ENCODE data around the gene TEX48.

Gene TEX48

DNA sequence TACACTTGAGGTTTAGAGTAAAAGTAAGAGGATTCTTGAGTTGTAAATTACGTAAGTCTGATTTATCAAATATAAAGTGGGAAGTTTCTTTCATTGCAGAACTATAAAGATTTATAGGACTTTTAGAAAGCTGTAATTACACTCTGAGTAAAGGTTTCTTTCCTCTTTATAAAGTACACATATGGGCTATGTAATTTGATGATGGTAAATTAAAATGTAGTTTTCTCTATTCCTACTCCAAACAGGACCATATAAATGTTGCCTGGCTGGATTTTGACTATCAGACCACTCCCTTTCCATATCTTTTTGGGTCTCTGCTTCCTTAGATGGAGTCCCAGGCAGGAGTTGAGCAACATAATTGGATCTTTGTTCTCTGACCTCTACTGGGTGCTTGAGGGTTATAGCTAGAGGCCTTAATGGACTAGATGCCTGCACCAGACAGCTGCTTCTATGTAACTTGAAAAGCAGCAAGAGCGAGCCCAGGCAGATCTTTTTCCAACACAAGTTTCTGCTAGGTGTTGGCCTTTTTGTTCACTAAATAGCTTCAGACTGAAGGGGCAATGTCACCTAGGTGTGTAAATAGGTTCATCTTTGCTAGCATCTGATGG is 11.4 kb upstream of the TEX48 start:
- DNase-seq (ENCODE audit: low read depth), result no peak

DNA sequence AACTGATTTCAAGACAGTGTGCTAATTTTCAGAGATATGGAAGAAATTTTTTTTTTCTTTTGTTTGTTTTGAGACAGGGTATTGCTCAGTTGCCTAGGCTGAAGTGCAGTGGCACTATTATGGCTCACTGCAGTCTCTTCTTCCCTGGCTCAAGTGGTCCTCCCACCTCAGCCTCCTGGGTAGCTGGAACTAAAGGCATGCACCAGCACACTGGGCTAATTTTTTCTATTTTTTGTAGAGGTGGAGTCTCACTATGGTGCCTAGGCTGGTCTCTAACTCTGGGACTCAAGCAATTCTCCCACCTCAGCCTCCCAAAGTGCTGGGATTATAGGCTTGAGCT is 9.9 kb upstream of the TEX48 start:
- no peak for DNase-seq (ENCODE audit: low read depth)

DNA sequence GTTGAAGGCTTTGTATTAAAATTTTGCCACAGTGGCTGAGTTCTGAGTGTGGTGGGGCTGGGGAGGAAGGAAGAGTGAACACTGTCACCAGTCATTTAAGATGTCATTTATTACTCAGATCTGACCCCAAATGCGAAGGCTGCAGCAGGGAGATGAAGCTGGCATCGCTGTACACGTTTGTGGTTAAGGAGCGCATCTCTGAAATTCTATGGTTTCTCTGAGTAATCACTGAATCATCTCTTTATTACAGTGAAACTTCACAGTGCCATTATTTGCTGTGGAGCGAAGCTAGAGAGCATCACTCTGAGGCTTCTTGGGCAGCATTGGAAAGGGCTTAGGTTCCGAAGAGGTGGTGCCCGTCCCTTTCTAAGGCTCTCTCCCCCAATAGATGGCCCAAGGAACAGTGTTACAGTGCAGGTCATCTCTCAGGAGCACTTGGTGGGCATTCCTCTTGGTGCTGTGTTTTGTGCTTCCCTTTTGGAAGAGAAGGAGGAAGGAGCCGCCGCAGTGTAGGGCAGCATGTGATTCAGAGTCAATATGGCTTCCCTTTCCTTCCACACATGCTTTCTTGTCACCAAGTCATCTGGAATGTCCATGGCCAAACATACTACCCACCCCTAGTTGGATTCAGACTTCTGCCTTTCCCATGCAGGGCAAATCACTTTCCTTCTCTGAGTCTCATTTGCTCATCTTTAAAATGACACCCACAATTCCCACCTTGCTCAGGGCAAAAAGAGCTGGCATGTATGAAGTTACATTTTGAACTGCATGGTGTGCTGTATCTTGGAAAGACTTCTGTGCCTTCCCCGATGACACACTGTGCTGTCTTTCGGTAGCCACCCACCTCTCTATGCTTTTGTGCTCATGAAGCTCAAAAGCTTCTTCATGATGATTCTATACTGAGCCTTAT is 9.3 kb upstream of the TEX48 start:
- peak; percentile 84 for DNase-seq (ENCODE audit: low read depth)

DNA sequence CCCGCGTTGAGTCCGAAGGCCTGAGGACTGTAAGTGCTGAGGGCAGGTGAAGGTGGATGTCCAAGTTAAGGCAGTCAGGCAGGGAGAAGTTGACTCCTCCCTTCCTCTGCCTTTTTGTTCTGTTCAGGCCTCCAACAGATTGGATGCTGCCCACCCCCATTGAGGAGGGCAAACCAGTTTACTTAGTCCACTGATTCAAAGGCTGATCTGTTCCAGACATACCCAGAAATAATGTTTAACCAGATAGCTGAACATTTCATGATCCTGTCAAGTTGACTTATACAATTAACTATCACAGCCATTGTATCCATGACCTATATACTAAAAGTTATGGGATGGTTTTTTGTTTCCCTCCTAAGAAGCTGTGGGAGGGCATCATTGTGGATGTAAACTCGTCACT is 8.3 kb upstream of the TEX48 start:
- no peak for DNase-seq (ENCODE audit: low read depth)

DNA sequence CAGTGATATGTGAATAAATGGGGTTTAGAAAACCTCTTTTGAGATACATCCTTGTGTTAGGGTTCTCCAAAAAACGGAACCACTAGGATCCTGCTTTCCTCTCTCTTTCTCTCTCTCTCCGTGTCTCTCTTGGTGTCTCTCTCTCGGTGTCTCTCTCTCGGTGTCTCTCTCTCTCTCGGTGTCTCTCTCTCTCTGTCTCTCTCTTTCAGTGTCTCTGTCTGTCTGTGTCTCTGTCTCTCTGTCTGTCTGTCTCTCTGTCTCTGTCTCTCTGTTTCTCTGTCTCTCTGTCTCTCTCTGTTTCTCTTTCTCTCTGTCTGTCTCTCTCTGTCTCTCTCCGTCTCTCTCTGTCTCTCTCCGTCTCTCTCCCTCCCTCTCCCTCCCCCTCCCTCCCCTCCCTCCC is 7.8 kb upstream of the TEX48 start:
- no peak for DNase-seq (ENCODE audit: low read depth)

GRCh38 chr9:114688909-114689610 is 7.1 kb upstream of the TEX48 start:
- DNase-seq (ENCODE audit: low read depth), result no peak

DNA sequence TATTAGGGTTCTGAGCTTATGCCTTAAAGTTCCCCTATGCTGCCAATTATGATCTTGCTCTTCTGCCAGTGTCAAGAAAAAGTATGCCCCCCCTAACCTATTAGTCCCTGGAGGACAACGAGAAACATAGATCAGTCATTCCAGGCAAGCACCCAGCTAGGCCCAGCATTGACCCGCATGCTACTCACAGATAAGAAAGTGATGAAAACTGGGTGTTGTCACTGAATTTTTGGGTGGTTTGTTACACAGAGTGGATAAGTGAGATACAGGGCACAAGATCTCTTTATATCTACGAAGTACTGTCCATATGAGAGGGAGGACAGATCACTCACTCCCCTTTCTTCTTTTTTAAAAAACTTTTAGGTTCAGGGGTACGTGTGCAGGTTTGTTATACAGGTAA is 6.4 kb upstream of the TEX48 start:
- no peak for DNase-seq (ENCODE audit: low read depth)

GRCh38 chr9:114687034-114687433 is 5.0 kb upstream of the TEX48 start:
- peak; percentile 69 for DNase-seq (ENCODE audit: low read depth)

DNA sequence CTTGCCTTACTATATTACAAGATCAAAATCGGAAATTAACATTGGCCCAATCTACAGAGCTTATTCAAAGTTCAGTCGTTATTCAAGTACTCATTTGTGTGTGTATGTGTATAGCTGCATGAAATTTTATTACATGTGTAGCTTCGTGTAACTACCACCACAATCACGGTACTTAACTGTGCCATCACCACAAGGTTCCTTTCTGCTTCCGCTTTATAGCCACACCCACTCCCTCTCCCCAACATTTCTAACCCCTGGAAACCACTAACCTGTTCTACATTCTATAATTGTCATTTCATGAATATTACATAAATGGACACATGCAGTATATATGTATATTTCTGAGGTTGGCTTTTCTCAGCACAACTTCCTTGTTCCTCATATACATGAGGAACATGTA is 4.0 kb upstream of the TEX48 start:
- DNase-seq (ENCODE audit: low read depth), result no peak

- DNase-seq (ENCODE audit: low read depth), result no peak
Measured at GRCh38 chr9:114684036-114684435, 2.0 kb upstream of the TEX48 start.

DNA sequence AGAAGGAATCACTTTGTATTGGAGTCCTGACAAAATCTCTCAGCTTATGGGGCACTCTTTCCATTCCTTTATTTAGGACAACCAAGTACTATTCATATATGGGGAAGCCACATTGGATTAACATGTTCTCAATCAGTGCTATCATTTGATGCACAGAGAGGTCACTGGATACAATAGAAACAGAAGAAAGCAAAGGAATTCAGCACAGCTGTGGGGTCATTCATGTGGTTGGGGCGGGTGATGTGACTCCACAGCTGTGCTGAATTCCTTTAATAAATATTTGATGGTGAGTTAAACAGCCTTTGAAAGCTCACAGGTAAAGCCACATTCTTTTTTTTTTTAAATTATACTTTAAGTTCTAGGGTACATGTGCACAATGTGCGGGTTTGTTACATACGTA is 854 bp upstream of the TEX48 start:
- DNase-seq (ENCODE audit: low read depth), result no peak

DNA sequence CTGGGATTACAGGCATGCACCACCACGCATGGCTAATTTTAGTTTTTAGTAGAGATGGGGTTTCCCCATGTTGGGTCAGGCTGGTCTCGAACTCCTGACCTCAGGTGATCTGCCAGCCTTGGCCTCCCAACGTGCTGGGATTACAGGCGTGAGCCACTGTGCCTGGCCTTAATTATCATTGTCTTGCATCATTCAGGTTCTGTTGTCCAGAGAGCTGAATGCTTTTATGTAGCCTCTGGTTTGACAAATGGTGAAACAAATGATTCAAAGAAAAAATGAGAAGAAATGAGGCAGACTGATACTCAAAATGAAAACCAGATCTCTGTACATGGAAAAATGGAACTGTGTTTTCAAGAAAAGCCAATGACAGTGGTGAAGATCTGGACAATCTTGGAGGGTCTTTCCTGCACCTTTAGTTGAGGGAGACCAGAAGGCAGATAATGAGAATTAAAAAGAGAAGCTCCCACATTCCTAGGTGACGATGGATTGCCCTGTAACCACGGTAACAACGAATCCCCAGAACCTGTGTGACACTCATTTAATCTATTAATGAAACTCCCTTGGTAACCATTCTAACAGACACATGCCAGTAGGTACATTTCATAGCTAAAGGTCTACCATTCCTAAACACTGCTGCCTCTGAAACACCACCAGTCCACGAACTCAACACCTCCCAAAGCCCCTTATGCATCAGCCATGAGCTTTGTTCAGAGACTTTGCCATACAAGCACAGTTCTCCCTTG is 1.6 kb downstream of the TEX48 start:
- DNase-seq (ENCODE audit: low read depth), result no peak

DNA sequence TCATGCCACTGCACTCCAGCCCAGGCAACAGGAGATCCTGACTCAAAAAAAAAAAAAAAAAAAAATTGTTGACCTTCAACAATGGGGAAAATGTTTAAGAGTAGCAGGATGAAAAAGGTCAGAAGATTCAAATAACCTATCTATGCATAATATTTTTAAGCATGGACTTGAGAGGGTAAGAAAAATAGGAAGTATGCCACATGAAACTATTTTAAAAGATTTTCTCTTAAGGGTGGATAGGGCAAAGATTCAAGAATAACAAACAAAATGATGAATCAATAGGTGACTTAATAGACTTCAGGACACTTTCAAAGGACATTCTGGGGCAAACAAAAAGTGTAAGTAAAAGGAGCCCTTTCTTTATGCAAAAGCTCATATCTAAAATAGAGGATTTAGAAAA is 3.2 kb downstream of the TEX48 start:
- DNase-seq (ENCODE audit: low read depth), result no peak

DNA sequence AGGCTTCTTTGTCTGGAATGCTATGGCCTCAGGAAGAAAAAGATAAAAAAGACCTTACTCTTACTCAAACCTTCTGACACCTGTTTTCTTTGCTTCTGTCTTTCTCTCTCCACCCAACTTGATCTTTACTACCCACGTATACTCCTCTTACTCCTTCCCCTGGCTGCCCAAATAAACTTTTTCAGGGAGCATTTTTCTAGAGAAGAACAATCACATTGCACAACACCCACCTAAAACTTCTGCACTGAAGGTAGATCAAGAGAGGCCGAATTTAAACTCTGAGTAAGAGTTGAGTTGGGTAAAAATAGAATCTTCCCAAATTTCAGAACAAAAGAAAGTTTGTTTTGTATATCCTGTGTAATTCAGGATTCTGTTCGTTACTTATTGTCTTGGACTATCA is 3.9 kb downstream of the TEX48 start:
- no peak for DNase-seq (ENCODE audit: low read depth)

- DNase-seq (ENCODE audit: low read depth), result peak; percentile 100
Measured at GRCh38 chr9:114677418-114677817, 4.6 kb downstream of the TEX48 start.

- DNase-seq (ENCODE audit: low read depth), result no peak
Measured at GRCh38 chr9:114676901-114677300, 5.1 kb downstream of the TEX48 start.

- peak; percentile 40 for DNase-seq (ENCODE audit: low read depth)
Measured at GRCh38 chr9:114674798-114675540, 7.0 kb downstream of the TEX48 start.

GRCh38 chr9:114674076-114674797 is 7.8 kb downstream of the TEX48 start:
- DNase-seq (ENCODE audit: low read depth), result no peak

- no peak for DNase-seq (ENCODE audit: low read depth)
Measured at GRCh38 chr9:114671605-114672004, 10.4 kb downstream of the TEX48 start.

DNA sequence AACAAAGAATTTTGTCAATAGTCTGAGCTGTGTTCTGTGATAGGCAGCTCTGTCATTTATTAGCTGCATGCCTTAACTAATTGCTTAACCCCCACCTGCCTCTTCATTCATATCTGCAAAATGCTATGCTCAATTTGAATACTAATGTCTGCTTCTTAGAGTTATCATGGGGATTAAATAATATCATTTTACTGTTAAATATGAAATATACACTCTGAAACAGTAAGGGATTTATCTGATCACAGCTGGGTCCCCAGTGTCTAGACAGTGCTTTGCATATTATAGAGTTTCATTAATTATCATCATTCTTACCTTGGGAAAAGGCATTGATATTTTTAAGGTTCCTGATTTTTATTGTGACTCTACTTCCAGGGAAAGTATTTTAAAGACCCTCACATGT is 12.0 kb downstream of the TEX48 start:
- DNase-seq (ENCODE audit: low read depth), result no peak

- DNase-seq (ENCODE audit: low read depth), result no peak
Measured at GRCh38 chr9:114668146-114668545, 13.8 kb downstream of the TEX48 start.
